ENCODE data around the gene CST4.
A peak's percentile ranks its signal among the peaks of the same experiment; 100 is the strongest.
"Not testable (repeated sequence)": the region's sequence is repeated elsewhere in the genome, so short reads cannot be mapped to it uniquely, and the experiment has no call there.

The CST4 gene

DNA sequence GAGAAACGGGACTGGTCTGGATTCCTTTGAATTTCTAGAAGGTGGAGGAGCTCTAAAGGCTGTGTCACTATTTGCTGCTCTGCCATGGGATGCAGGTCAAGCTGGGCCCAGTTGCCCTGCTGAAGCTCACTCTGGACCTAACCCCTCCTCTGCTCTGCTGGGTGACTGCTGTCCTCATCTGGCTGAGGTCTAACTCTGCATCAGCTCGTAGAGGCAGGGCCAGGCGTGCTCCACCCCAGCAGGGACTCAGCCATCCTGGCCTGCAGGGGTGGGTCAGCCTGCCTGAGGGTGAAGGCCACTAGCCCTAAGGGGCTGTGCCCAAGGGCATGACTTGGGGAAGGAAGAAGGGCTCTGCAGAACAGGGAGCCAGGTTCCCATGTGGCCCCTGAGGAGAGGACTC is 852 bp downstream of the CST4 start:
- Histone ChIP-seq H3K9me3 (ENCODE audit: severe bottlenecking) (no peaks in the 10 kb centered on the region), H3K27me3 (ENCODE audit: insufficient read depth, low read depth, severe bottlenecking) (no peaks in the 10 kb centered on the region), H3K27ac (no peak overlapping the region), H3K4me3 (ENCODE audit: low read depth, low read length) (no peak overlapping the region), H3K36me3 (no peaks in the 10 kb centered on the region)
- TF ChIP-seq, protein P1, sequence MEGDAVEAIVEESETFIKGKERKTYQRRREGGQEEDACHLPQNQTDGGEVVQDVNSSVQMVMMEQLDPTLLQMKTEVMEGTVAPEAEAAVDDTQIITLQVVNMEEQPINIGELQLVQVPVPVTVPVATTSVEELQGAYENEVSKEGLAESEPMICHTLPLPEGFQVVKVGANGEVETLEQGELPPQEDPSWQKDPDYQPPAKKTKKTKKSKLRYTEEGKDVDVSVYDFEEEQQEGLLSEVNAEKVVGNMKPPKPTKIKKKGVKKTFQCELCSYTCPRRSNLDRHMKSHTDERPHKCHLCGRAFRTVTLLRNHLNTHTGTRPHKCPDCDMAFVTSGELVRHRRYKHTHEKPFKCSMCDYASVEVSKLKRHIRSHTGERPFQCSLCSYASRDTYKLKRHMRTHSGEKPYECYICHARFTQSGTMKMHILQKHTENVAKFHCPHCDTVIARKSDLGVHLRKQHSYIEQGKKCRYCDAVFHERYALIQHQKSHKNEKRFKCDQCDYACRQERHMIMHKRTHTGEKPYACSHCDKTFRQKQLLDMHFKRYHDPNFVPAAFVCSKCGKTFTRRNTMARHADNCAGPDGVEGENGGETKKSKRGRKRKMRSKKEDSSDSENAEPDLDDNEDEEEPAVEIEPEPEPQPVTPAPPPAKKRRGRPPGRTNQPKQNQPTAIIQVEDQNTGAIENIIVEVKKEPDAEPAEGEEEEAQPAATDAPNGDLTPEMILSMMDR (IDR thresholded peaks at IDR 0.05; ENCODE audit: low read depth, low read length) = no peak
- DNase-seq = no peak

DNA sequence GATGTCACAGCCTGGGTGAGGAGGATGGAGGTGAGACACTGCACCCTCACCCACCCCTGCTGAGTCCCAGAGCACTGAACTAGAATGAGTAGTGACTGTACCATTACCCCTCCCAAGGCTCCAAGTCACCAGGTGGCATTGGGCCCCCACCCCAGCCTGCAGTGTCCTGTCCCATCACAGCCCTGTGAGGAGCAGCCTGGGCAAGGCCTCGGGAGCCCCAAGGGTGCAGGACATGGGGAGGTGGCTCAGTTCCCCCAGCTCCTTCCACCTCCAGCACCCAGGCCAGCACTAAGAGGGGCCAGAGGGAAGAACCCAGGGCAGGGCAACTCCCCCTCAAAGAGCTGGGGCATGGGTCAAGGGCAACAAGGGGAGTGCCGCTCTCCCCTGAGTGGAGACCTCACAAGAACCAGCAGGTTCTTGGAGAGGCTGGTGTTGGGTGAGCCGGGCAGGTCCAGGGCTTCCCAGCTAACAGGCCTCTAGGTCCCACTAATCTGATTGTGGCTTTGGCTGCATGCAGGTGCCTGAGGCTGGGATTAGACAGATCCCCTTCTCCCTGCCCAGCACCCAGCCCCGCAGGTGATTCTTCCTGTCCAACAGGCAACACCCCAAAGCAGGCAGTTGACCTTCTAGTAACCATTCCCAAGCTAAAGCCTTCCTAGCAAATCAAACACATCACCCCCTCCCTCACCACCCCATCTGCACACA is 2.6 kb downstream of the CST4 start:
- Histone ChIP-seq H3K4me3 (ENCODE audit: low read depth, low read length) (no peak overlapping the region), H3K27ac (no peak overlapping the region), H3K9me3 (ENCODE audit: severe bottlenecking) (no peaks in the 10 kb centered on the region), H3K36me3 (no peaks in the 10 kb centered on the region), H3K27me3 (ENCODE audit: insufficient read depth, low read depth, severe bottlenecking) (no peaks in the 10 kb centered on the region)
- TF ChIP-seq, protein P1 (IDR thresholded peaks at IDR 0.05; ENCODE audit: low read depth, low read length) = no peak
- DNase-seq = peak; percentile 59

DNA sequence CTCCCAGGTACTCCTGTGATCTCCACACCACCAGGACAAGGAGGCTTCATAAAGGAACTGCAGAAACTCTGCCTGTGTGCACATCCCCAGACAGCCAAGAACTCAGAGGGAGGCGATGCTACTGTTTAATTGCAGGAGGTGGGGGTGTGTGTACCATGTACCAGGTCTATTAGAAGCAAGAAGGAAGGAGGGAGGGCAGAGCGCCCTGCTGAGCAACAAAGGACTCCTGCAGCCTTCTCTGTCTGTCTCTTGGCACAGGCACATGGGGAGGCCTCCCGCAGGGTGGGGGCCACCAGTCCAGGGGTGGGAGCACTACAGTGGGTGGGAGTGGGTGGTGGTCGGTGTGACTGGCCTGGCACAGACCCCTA is 3.3 kb downstream of the CST4 start:
- not testable (repeated sequence) for DNase-seq; H3K9me3 ChIP-seq (ENCODE audit: severe bottlenecking); H3K4me3 ChIP-seq (ENCODE audit: low read depth, low read length); H3K36me3 ChIP-seq; H3K27me3 ChIP-seq (ENCODE audit: insufficient read depth, low read depth, severe bottlenecking); H3K27ac ChIP-seq

DNA sequence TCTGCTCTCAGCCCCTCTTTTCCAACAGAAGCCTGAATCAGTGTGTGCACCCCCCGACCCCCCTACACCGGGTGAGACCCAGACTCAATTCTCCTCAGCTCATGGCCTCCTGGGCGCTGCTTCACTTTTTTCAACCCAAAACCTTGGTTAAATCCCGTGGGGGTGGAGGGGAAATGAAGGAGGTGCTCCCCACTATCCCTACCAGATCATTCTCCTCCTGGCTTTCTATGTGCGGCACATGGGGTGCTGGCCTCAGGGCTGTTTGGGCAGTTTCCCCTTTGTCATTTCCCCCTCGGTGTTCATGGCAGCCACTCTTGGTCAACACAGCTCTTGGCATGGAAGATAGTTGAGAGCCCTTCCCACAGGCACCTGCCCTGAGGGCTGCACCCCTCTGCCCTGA is 4.6 kb downstream of the CST4 start:
- TF ChIP-seq, protein P1 (IDR thresholded peaks at IDR 0.05; ENCODE audit: low read depth, low read length) = no peak
- no peaks in the 10 kb centered on the region for H3K9me3 ChIP-seq (ENCODE audit: severe bottlenecking)
- no peak for DNase-seq
- no peaks in the 10 kb centered on the region for H3K27me3 ChIP-seq (ENCODE audit: insufficient read depth, low read depth, severe bottlenecking)
- H3K4me3 ChIP-seq (ENCODE audit: low read depth, low read length) = no peak overlapping the region
- no peaks in the 10 kb centered on the region for H3K36me3 ChIP-seq
- no peak overlapping the region for H3K27ac ChIP-seq

DNA sequence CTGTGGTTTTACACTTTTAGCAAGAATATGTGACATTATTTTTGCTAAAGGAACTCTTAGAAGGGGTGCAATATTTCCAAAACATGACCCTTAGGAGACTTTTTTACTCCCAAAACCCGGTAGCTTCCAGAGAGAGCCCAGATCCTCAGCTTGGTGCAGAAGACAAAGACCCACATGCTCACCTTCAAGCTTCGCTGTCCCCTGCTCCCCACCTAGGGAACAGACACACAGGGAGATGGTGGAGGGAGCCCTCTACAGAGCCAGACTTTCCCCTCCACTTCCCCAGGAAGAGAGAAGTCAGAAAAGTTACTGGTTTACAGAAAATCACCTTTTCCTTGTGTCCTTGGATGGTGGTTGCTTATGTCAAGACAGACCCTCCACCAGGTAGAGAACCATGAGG is 5.0 kb downstream of the CST4 start:
- Histone ChIP-seq H3K36me3 (no peaks in the 10 kb centered on the region), H3K27me3 (ENCODE audit: insufficient read depth, low read depth, severe bottlenecking) (no peaks in the 10 kb centered on the region), H3K4me3 (ENCODE audit: low read depth, low read length) (no peak overlapping the region), H3K9me3 (ENCODE audit: severe bottlenecking) (no peaks in the 10 kb centered on the region), H3K27ac (no peak overlapping the region)
- no peak for DNase-seq
- TF ChIP-seq, protein P1 (IDR thresholded peaks at IDR 0.05; ENCODE audit: low read depth, low read length) = no peak

DNA sequence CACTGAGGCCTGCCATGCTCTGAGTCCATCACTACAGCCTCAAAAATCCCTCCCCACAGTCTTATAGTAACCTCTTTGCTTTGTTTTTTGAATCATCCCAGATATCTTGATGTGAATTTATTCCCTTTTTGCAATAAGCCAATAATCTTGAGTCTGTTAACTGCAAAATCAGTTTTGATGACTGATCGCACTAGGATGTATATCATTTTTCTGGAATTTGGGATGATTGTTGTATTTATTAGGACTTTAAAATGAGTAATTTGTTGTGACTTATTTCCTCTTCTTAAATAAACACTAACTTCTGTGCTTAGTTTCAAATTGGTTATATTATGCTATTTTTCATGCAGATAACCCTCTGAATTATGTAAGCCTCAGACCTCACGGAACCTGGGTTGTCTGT is 5.6 kb downstream of the CST4 start:
- DNase-seq = no peak
- no peak overlapping the region for H3K4me3 ChIP-seq (ENCODE audit: low read depth, low read length)
- TF ChIP-seq, protein P1 (IDR thresholded peaks at IDR 0.05; ENCODE audit: low read depth, low read length) = no peak
- H3K9me3 ChIP-seq (ENCODE audit: severe bottlenecking) = no peaks in the 10 kb centered on the region
- H3K27me3 ChIP-seq (ENCODE audit: insufficient read depth, low read depth, severe bottlenecking) = no peaks in the 10 kb centered on the region
- no peak overlapping the region for H3K27ac ChIP-seq
- no peaks in the 10 kb centered on the region for H3K36me3 ChIP-seq
